ENCODE measurements around the gene EIF2A.
"Not testable (repeated sequence)": the region's sequence is repeated elsewhere in the genome, so short reads cannot be mapped to it uniquely, and the experiment has no call there.

DNA sequence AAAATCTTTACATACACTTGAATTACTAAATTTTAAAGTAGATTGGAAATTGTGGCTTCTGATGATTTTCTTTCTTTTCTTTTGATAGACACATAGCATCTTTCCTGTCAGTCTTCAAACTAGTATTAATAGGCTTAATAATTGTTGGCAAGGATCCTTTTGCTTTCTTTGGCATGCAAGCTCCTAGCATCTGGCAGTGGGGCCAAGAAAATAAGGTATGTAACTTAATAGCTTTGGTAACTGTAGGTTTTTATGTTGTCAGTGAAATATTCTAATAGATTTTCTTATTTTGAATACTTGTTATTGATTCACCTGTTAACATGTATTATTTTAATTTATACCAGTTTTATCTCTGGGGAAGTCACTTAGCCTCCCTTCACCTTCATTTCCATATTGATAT lies 76.4 kb downstream of the EIF2A start:
- TF ChIP-seq, protein P1, sequence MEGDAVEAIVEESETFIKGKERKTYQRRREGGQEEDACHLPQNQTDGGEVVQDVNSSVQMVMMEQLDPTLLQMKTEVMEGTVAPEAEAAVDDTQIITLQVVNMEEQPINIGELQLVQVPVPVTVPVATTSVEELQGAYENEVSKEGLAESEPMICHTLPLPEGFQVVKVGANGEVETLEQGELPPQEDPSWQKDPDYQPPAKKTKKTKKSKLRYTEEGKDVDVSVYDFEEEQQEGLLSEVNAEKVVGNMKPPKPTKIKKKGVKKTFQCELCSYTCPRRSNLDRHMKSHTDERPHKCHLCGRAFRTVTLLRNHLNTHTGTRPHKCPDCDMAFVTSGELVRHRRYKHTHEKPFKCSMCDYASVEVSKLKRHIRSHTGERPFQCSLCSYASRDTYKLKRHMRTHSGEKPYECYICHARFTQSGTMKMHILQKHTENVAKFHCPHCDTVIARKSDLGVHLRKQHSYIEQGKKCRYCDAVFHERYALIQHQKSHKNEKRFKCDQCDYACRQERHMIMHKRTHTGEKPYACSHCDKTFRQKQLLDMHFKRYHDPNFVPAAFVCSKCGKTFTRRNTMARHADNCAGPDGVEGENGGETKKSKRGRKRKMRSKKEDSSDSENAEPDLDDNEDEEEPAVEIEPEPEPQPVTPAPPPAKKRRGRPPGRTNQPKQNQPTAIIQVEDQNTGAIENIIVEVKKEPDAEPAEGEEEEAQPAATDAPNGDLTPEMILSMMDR (IDR thresholded peaks at IDR 0.05): not testable (repeated sequence)
- TF ChIP-seq EP300, POLR2A (IDR thresholded peaks at IDR 0.05): not testable (repeated sequence)

All from gastroesophageal sphincter (tissue), 3 donors.